Astrocyte (in vitro differentiated cells and primary cell): ENCODE measurements around the gene A4GNT. TPM values are rescaled to one million over a fixed set of nuclear protein-coding genes. Genes with fewer than 3 reads are reported as not detected.

Experiments
- DNase-seq: peaks from one replicate; pipeline ENCODE4 v3.0.0-alpha.2; 2010; ENCODE audit warnings: low read depth
- FAIRE-seq: peaks from 2 replicates; lab custom pipeline; 2011; peaks lifted over from hg19 to GRCh38; lab: Jason Lieb, UNC
- H2AFZ ChIP-seq: 2 replicates; pipeline ENCODE4 v1.6.0; 2012; ENCODE audit warnings: low read depth, low read length, inconsistent platforms
- H3K27ac ChIP-seq: 2 replicates; pipeline ENCODE4 v1.5.1; 2011; ENCODE audit warnings: low read depth, low read length, inconsistent platforms
- H3K27me3 ChIP-seq: 2 replicates; pipeline ENCODE4 v1.6.0; 2011; ENCODE audit warnings: low read length, inconsistent platforms; ENCODE audit not compliant: insufficient read depth
- H3K36me3 ChIP-seq: 2 replicates; pipeline ENCODE4 v1.5.1; 2011; ENCODE audit warnings: low read length, inconsistent platforms; ENCODE audit not compliant: insufficient read depth
- H3K4me1 ChIP-seq: 2 replicates; pipeline ENCODE4 v1.5.1; 2011; ENCODE audit warnings: low read length, inconsistent platforms; ENCODE audit not compliant: insufficient read depth
- H3K4me2 ChIP-seq: 2 replicates; pipeline ENCODE4 v1.6.0; 2012; ENCODE audit warnings: low read length, inconsistent platforms
- H3K4me3 ChIP-seq: 2 replicates; pipeline ENCODE4 v1.5.1; 2011; ENCODE audit warnings: low read depth, mild to moderate bottlenecking, low read length, inconsistent platforms; ENCODE audit not compliant: insufficient read depth
- H3K79me2 ChIP-seq: 2 replicates; pipeline ENCODE4 v1.6.0; 2012; ENCODE audit warnings: mild to moderate bottlenecking, low read length, inconsistent platforms; ENCODE audit not compliant: insufficient read depth
- H3K9ac ChIP-seq: 2 replicates; pipeline ENCODE4 v1.6.0; 2012; ENCODE audit warnings: mild to moderate bottlenecking, low read length, inconsistent platforms
- H3K9me3 ChIP-seq: 2 replicates; pipeline ENCODE4 v1.5.1; 2012; ENCODE audit warnings: low read depth, mild to moderate bottlenecking, low read length, inconsistent platforms; ENCODE audit not compliant: insufficient read depth
- H4K20me1 ChIP-seq: 2 replicates; pipeline ENCODE4 v1.6.0; 2012; ENCODE audit warnings: low read length, inconsistent platforms; ENCODE audit not compliant: insufficient read depth
- H3K27ac Mint-ChIP-seq: one replicate; pipeline ENCODE4 v1.8.0; 2021; ENCODE audit warnings: mild to moderate bottlenecking, mixed read lengths; ENCODE audit not compliant: unreplicated experiment
- H3K27me3 Mint-ChIP-seq: one replicate; pipeline ENCODE4 v1.8.0; 2021; ENCODE audit warnings: low read depth, mixed read lengths; ENCODE audit not compliant: unreplicated experiment
- H3K36me3 Mint-ChIP-seq: one replicate; pipeline ENCODE4 v1.8.0; 2021; ENCODE audit warnings: low read depth, mixed read lengths; ENCODE audit not compliant: unreplicated experiment
- H3K4me1 Mint-ChIP-seq: one replicate; pipeline ENCODE4 v1.8.0; 2021; ENCODE audit warnings: low read depth, mixed read lengths; ENCODE audit not compliant: unreplicated experiment
- H3K4me3 Mint-ChIP-seq: one replicate; pipeline ENCODE4 v1.8.0; 2021; ENCODE audit warnings: mild to moderate bottlenecking, moderate library complexity, mixed read lengths; ENCODE audit not compliant: unreplicated experiment
- H3K9me3 Mint-ChIP-seq: one replicate; pipeline ENCODE4 v1.8.0; 2021; ENCODE audit warnings: mild to moderate bottlenecking, mixed read lengths; ENCODE audit not compliant: unreplicated experiment
- CTCF ChIP-seq: IDR thresholded peaks from 2 replicates; pipeline ENCODE4 v1.5.1; 2011; ENCODE audit warnings: low read depth, mild to moderate bottlenecking, inconsistent platforms, low read length, moderate library complexity; ENCODE audit not compliant: insufficient read depth
- EZH2 ChIP-seq: IDR thresholded peaks from 2 replicates; pipeline ENCODE4 v1.6.1; 2012; ENCODE audit warnings: mild to moderate bottlenecking, low read length, inconsistent platforms; ENCODE audit not compliant: insufficient read depth
- total RNA-seq: library from RNA; stranded (reverse); gene quantifications from 2 replicates; pipeline ENCODE4 v1.2.1, GENCODE V29; 2021

Gene A4GNT
- total RNA-seq, 1 donor from 2014 or later, result not detected

- Histone ChIP-seq H3K27ac (no peak overlapping the region), H3K4me3 (no peak overlapping the region), H3K9me3 (peaks cover 4% of the 10 kb centered on the region), H3K79me2 (peaks cover 3% of the 10 kb centered on the region), H2AFZ (no peak overlapping the region), H3K4me2 (no peak overlapping the region), H4K20me1 (peaks cover 16% of the 10 kb centered on the region), H3K9ac (no peak overlapping the region), H3K4me1 (no peaks in the 10 kb centered on the region), H3K27me3 (no peaks in the 10 kb centered on the region), H3K36me3 (peaks cover 26% of the 10 kb centered on the region)
- Mint-ChIP-seq H3K9me3 (peaks cover 6% of the 10 kb centered on the region), H3K27me3 (no peaks in the 10 kb centered on the region), H3K27ac (no peak overlapping the region), H3K4me3 (no peak overlapping the region), H3K4me1 (no peaks in the 10 kb centered on the region), H3K36me3 (peaks cover 34% of the 10 kb centered on the region)
- no peak for FAIRE-seq
- TF ChIP-seq EZH2 (no peak), CTCF (peak; percentile 36)
- DNase-seq, result no peak
These were observed 34.7 kb downstream of the A4GNT start for GRCh38 chr3:138097192-138098172.

- Histone ChIP-seq H3K27me3 (no peaks in the 10 kb centered on the region), H3K9me3 (peaks cover 4% of the 10 kb centered on the region), H3K4me1 (peaks cover 7% of the 10 kb centered on the region), H3K27ac (no peak overlapping the region), H3K36me3 (peaks cover 20% of the 10 kb centered on the region), H3K4me2 (no peak overlapping the region), H3K79me2 (no peaks in the 10 kb centered on the region), H2AFZ (no peak overlapping the region), H3K9ac (no peak overlapping the region), H4K20me1 (peaks cover 4% of the 10 kb centered on the region), H3K4me3 (no peak overlapping the region)
- no peak overlapping the region for H3K27ac Mint-ChIP-seq
- TF ChIP-seq EZH2 (no peak), CTCF (no peak)
- DNase-seq (peak; percentile 58), FAIRE-seq (peak; percentile 62)
- peaks cover 7% of the 10 kb centered on the region for H3K9me3 Mint-ChIP-seq
- no peak overlapping the region for H3K4me3 Mint-ChIP-seq
- no peaks in the 10 kb centered on the region for H3K27me3 Mint-ChIP-seq
- H3K36me3 Mint-ChIP-seq, result peaks cover 23% of the 10 kb centered on the region
- peaks cover 7% of the 10 kb centered on the region for H3K4me1 Mint-ChIP-seq
These were observed 38.5 kb downstream of the A4GNT start for GRCh38 chr3:138093721-138094120.

GRCh38 chr3:138092023-138092422, 40.2 kb downstream of the A4GNT start:
- Histone ChIP-seq H3K9ac (no peak overlapping the region), H3K4me3 (no peak overlapping the region), H3K79me2 (no peaks in the 10 kb centered on the region), H4K20me1 (no peaks in the 10 kb centered on the region), H3K9me3 (peaks cover 4% of the 10 kb centered on the region), H3K4me1 (peaks cover 8% of the 10 kb centered on the region), H3K36me3 (peaks cover 31% of the 10 kb centered on the region), H3K27ac (no peak overlapping the region), H3K4me2 (peak overlapping the region; percentile 19), H2AFZ (no peak overlapping the region), H3K27me3 (no peaks in the 10 kb centered on the region)
- Mint-ChIP-seq H3K27me3 (no peaks in the 10 kb centered on the region), H3K27ac (no peak overlapping the region), H3K4me1 (peaks cover 7% of the 10 kb centered on the region), H3K9me3 (peaks cover 7% of the 10 kb centered on the region), H3K36me3 (peaks cover 34% of the 10 kb centered on the region), H3K4me3 (no peak overlapping the region)
- DNase-seq, result peak; percentile 59
- FAIRE-seq, result no peak
- TF ChIP-seq EZH2 (no peak), CTCF (no peak)
